Midbrain (tissue), 1 donor: ENCODE data around the gene ZNF333.
"Not testable (repeated sequence)": the region's sequence is repeated elsewhere in the genome, so short reads cannot be mapped to it uniquely, and the experiment has no call there.

Experiments used
- DNase-seq: peaks from one replicate; lab custom pipeline; 2025; lab: John Stamatoyannopoulos, UW

The ZNF333 gene

GRCh38 chr19:14768001-14768400, 78.2 kb downstream of the ZNF333 start:
- no peak for DNase-seq

- no peak for DNase-seq
Observed at GRCh38 chr19:14769201-14769600, 79.4 kb downstream of the ZNF333 start.

GRCh38 chr19:14770136-14770535, 80.3 kb downstream of the ZNF333 start:
- no peak for DNase-seq

- DNase-seq = no peak
Observed at GRCh38 chr19:14770944-14771839, 81.3 kb downstream of the ZNF333 start.

- DNase-seq = no peak
Observed at GRCh38 chr19:14772467-14772866, 82.6 kb downstream of the ZNF333 start.

- DNase-seq = no peak
Observed at GRCh38 chr19:14772995-14773394, 83.1 kb downstream of the ZNF333 start.

- not testable (repeated sequence) for DNase-seq
Observed at GRCh38 chr19:14773722-14774121, 83.9 kb downstream of the ZNF333 start.

DNA sequence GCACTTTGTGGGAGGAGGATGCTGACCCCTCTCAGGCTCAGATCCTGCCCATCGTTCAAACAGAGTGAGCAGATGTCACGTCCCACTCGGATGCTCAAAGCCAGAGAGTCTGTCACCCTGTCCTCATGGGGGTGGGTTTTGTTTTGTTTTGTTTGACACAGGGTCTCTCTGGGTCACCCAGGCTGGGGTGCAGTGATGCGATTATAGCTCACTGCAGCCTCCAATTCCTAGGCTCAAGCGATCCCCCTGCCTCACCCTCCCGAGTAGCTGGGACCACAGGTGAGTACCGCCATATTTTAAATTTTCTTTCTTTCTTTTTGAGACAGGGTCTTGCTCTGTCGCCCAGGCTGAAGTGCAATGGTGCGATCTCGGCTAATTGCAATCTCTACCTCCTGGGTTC, 84.5 kb downstream of the ZNF333 start:
- no peak for DNase-seq

DNA sequence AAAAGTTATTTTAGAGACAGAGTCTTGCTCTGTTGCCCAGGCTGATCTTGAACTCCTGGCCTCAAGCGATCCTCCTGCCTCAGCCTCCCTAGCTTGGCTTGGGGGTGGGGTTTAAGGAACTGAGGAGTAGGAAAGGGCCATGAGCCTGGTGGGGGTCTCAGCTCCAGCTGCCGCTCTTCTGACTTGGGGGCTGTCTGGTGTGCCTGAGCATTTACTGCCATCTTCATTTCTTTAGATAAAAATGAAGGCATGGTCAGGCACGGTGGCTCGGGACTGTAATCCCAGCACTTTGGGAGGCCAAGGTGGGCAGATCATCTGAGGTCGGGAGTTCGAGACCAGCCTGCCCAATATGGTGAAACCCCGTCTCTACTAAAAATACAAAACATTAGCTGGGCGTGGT, 85.5 kb downstream of the ZNF333 start:
- DNase-seq = not testable (repeated sequence)

DNA sequence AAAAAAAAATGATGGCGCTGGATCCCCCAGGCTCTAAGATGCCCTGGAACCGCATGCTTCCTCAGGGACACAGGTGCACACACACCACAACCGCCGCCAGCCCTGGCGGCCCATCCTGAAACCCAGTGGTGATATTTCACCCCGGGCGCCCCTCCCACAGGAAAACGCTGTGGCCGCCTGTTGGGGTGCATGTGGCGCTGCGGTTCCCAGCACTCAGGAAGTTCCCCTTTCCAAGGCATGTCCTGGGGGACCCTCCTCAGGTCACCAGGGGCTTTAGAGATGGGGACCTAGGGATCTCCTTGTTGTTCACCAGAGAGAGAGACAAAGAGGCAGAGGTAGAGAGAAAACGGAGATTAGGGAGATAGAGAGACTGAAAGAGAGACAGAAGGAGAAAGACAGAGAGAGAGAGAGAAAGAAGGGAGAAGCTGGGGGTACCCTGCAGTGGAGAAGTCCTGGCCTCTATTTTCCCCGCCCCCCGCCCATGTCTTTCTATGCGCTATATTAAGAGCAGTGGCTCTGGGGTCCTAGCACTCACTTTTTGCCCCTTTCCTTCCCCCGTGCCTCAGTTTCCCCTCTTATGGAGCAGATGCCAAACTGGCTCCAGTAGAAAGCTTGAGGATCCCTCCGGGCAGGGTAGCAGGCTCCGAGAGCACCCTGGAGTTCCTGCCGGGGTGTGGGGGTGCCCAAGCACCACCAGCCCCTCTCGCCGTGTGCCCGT, 86.2 kb downstream of the ZNF333 start:
- no peak for DNase-seq

DNA sequence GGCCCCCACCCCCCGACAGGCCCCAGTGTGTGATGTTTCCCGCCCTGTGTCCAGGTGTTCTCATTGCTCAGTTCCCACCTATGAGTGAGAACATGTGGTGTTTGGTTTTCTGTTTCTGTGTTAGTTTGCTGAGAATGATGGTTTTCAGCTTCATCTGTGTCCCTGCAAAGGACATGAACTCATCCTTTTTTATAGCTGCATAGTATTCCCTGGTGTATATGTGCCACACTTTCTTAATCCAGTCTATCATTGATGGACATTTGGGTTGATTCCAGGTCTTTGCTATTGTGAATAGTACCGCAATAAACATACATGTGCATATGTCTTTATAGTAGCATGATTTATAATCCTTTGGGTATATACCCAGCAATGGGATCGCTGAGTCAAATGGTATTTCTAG, 87.8 kb downstream of the ZNF333 start:
- not testable (repeated sequence) for DNase-seq

- not testable (repeated sequence) for DNase-seq
Observed at GRCh38 chr19:14778110-14778845, 88.4 kb downstream of the ZNF333 start, which contains the start of gene ADGRE2. Gene ADGRE2, minus strand, starts transcription at chr19:14778560. Its CDS starts 1,804 bp downstream, at chr19:14776756.

GRCh38 chr19:14779151-14779550, 89.3 kb downstream of the ZNF333 start:
- no peak for DNase-seq

DNA sequence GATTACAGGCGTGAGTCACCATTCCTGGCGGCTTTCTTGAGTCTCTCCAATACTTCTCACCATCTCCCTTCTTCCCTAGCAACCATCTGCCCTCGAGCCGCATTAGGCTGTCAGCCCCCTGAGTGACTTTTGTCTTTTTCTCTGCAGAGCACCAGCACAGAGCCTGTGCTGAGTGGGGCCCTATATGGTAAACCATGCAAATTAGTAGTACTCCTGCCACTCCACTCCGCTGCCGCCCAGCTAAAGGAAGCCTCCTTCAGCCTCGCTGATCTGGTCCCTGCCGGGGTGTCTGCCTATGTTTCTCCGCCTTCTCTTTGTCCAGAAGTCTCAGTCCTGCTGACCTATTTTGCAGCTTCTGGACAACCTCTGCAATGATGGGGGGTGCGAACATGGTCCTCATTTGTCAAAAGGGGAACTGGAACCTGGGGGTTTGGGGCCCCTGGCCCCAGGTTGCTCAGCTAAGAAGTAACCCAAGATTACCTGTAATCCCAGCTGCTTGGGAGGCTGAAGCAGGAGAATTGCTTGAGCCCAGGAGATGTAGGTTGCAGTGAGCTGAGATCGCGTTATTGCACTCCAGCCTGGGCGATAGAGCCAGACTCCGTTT, 90.9 kb downstream of the ZNF333 start:
- DNase-seq = not testable (repeated sequence)

GRCh38 chr19:14781713-14782536, 92.1 kb downstream of the ZNF333 start:
- not testable (repeated sequence) for DNase-seq

DNA sequence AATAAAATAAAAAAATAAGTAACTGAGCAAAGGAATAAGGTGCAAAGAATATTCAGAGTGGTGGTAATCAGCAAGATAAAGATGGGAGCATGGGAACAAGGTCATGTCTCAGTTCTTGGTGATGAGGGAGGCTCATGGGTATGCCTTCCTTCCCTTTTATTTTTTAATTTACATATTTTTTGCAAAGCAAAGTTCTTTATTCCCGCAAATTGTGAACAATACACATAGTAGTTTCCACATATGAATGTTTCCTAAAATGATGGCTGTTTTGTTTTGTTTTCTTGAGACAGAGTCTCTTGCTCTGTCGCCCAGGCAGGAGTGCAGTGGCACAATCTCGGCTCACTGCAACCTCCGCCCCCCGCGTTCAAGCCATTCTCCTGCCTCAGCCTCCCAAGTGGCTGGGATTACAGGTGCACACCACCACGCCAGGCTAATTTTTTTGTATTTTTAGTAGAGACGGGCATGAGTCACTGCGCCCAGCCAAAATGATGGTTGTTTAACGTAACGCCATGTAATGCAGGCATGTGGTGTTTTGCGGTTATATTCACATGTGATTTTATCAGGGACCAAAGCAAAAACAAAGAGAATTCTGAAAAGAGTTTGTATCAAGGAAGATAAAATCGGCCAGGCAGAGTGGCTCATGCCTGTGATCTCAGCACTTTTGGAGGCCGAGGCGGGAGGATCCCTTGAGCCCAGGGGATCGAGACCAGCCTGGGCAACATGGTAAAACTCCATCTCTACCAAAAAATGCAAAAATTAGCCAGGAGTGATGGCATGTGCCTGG, 93.0 kb downstream of the ZNF333 start:
- DNase-seq = no peak
